T-helper 2 cell treated with Interferon-gamma antibody and Interleukin-4, amounts not matched to agents 100 ng/mL and 5 ng/mL, for 36 hours (primary cell): ENCODE measurements around the gene BBS1. TPM values are rescaled to one million over a fixed set of nuclear protein-coding genes. Genes with fewer than 3 reads are reported as not detected.

Experiments
- intact Hi-C: fragments of 100-400 bp; cut with micrococcal nuclease; formaldehyde crosslinking; loops from one replicate; pipeline ENCODE4 v1.15.1; 2023
- total RNA-seq: library from RNA; stranded (reverse); gene quantifications from 2 replicates; pipeline ENCODE4 v1.2.3, GENCODE V29; 2022

BBS1 gene
- total RNA-seq, 1 donor from 2014 or later = 18.2 TPM

DNA sequence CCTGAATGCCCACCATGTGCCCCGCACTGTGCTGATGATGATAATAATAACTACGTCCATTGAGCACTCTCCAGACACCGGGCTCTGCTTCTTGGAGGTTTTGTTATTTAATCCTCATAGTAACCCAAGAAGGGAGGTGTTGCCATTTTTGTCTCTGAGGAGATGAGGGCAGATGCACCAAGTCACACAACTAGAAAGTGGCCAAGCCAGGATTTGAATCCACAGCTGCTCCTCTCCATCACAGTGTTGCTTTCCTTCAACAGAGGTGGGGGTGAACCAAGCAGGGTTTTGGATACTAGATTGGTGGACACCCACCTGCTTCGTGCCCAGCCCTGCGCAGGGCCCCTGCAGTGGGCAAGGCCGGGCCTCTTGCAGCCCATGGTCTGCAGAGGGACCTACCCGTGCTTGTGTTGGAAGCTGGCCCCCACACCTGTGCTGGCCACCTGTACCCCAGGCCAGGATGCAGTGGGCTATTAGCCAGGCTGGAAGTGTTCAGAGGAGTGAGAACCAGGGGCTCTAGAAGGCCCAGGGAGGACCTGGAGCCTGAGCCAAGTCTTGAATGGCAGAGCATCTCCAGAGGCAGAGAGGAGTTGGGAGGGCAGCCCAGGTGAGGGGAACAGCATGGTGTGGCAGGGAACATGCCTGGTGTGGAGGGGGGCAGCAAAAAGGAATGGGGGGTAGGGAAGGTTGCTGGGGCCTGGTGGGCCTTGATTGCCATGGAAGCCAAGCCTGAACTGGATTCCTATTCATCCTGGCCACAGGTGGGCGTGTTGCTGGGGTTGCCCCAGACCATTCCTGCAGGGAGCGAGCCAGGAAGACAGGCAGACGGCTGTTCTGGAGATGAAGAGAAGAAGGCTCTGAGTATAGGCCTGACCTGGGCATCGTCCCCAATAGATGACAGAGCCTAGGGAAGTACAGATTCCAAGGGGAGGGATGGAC lies 32.9 kb upstream of the BBS1 start:
- intact Hi-C loops = no loop called here

DNA sequence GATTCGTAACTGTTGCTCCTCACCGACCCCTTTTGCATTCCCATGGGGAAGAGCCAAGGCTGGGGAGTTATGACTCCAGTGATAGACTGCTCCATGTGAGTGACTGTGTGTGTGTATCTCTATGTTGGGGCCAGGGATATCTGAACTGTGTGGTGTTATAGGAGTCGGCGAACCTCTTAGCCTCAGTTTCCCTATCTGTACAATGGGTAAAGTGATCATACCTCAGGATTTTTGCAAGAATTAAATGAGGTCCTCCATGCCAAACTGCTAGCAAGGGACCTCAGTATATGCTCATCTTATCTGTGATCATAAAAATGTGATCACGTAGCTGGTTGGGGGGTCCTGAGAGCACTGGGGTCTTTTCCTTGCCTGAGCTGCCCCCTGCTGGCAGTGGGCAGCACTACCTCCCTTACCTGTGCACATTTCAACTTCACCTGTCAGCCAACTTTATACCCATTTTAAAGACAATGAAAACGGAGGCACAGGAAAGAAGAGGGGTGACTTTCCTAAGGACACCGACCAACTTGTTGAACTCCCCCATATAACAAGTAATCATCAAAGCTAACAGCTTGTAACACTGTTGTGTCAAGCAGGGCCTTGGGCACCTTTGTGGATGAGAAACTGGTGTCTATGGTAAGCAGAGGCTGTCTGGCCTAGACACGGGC lies 31.6 kb upstream of the BBS1 start:
- intact Hi-C loops = no loop called here

DNA sequence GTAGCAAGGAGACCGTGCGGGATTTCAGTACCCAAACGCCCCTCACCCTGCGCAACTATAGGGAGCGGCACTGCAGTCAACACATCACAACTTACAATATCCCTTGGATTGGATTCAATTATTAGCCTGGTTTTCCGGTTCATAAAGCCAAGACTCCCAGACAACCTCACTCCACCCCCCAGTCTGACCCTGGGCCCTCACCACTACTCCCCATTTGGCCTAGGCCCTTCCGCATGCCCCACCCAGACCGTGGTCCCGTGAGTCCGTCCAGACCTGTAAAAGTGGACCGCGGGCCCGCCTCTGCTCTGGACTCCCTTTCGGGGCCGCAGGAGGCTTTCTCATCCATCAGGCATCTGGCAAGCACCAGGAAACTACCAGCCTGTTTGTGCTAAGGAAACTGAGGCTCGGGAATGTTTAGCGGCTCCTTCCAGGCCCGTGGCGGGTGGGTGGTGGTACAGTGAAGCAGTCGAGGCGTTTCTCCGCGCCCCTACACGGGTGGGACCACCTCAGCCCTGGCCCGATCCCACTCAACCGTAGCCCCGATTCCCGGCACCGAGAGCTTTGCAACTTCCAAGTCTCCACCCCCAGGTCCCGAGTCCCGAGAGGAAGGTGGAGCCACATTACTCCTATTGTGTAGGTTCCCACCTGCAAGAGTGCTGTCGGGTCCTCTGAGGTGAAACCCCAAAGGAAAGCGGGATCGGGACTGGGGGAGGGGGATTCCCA lies 30.9 kb upstream of the BBS1 start:
- intact Hi-C loops = loop anchor here (1.0 to 5.0 kb wide), 8 partner anchors 13 to 862 kb away; partner anchors contain the start of genes ACTN3, BBS1, PCNX3 and PELI3

DNA sequence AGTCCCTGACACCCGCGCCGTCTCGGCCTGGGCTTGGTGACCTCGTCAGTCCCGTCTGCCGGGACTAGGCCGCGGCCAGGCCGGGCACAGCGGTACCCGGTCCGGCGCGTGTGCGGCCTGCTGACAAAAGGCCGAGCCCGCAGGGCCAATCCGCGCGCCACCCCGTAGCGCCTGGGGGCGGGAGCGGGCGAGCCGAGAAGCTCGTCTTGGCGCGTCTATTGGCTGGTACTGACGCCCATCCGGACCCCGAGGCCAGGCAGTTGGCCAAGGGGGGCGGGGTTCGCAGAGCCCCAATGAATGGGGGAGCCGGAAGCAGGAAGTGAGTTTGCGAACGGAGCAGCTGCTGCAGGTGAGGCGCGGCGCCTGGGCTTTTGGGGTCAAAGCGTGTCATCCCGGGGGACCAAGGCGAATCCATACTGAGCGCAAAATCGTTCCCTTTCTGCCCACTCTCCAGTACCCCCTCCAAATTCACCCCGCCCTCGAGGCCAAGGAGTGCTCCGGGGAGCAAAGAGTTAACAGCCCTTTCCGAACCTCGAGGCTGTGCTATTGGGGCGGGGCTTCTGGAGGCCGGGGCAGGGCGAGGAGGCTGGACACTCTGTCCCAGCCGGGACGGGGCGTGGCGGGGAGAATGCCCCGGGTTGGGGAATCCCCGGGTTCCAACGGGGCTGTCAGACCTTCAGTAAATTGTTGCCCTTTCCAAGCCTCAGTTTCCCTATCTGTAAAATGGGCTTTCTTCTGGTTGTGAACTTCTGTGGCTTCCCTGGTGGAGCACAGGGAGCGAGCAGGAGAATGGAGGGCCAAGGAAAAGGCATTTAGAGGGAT lies 30.1 kb upstream of the BBS1 start, which contains the start of gene DPP3:
DPP3 (plus strand) TSS at position 318 of the 822 bp plus-strand sequence. CDS start 1,767 bp downstream, outside the sequence.
- intact Hi-C loops = loop anchor here (1.0 to 5.0 kb wide), 8 partner anchors 14 to 863 kb away; partner anchors contain the start of genes ACTN3, BBS1, PCNX3 and PELI3

DNA sequence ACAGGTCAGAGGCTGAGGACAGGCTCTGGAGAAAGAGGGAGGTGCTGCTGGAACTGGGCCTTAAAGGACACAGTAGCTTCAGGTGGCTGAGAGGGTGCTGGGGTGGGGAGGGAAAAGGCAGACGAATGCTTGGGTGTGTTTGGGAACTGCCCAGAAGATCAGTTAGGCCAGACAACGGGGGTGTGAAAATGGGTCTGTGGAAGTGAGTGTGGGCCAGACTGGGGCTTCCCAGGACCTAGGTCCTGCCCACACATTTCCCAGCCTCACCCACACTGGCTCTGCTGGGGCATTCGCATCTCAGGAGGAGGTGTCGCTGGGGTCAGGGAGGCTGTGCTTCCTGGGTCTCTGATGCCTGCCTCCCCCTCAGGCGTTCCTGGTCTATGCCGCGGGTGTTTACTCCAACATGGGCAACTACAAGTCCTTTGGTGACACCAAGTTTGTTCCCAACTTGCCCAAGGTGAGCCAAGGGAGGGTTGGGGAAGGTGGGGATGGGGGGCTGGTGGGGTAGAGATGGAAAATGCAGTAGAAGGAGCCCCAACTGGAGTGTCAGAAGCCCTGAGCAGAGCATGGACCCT lies 25.5 kb upstream of the BBS1 start:
- intact Hi-C loops = loop anchor here (5.0 kb wide), 1 partner anchor 868 kb away; the partner anchor contains the start of gene PCNX3

DNA sequence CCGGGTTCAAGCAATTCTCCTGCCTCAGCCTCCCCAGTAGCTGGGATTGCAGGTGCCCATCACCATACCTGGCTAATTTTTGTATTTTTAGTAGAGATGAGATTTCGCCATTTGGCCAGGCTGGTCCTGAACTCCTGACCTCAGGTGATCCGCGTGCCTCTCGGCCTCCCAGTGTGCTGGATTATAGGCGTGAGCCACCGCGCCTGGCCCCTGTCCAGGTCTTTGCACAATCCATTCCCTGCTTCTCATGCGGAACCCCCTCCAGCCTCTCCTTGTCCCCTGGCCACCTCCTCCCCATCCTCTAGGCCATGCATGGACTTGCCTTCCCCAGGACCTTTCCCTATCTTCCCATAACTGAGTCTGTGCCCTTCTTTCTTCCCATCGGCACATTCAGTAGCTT lies 21.5 kb upstream of the BBS1 start:
- intact Hi-C loops = no loop called here

DNA sequence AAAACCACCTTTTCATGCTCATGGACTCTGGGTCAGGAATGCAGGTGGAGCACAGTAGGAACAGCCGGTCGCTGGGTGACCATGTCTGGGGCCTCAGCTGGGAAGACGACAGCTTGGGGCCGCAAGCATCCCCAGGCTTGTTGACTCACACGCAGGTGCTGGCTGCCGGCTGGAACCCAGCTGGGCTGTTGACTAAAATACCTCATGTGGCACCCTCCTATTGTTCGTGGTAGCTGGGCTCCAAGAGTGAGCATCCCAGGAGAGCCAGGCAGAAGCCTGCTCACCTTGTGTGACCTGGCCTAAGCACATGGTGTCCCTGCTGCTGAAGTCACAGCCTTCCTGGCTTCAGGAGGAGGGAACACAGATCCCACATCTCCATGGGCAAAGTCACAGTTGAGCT lies 20.8 kb upstream of the BBS1 start:
- intact Hi-C loops = no loop called here

DNA sequence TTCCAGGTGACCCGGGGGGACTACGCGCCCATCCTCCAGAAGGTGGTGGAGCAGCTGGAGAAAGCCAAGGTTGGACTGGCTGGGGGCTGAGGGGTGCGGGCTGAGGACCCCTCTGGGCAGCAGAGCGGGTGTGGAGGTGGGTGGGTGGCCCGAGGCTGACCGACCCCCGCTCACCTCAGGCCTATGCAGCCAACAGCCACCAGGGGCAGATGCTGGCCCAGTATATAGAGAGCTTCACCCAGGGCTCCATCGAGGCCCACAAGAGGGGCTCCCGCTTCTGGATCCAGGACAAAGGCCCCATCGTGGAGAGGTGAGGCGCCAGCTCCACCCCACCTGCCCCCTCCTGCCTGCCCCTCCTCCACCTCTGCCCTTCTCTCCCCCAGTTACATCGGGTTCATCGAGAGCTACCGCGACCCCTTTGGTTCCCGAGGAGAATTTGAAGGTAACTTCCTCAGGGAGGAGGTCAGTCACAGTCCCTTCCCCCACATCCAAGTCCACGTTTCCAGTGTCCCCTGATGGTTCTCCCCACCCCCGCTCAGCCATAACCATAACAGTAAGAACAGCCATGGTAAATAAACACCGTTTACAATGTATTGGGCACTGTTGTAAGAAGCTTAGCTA lies 19.0 kb upstream of the BBS1 start:
- intact Hi-C loops = no loop called here

DNA sequence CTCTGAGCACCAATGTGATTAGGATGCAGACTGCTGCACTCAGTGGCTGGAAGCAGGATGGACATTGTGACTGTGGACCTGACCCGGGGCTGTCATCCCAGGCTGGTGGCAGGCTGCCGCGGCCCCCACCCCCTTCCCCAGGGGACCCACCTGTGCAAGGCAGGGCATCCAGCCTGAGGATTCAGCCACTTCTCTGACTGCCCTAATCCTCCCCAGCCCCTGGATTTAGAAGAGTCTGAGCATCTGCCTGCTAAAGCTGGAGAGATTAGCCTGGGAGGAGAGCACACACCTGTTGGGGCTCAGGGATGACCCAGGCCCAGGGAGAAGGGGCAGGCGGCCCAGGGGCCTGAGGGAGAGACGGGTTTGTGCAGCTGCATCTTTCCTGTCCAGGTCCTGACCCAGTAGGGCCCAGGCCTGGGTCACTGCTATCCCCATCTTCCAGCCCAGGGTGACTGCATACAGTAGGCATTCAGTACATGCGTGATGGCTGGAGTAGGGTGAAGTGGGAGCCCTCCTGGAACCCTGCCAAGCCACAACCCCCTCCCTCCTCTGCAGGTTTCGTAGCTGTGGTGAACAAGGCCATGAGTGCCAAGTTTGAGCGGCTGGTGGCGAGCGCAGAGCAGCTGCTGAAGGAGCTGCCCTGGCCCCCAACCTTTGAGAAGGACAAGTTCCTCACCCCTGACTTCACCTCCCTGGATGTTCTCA lies 18.1 kb upstream of the BBS1 start:
- intact Hi-C loops = no loop called here

DNA sequence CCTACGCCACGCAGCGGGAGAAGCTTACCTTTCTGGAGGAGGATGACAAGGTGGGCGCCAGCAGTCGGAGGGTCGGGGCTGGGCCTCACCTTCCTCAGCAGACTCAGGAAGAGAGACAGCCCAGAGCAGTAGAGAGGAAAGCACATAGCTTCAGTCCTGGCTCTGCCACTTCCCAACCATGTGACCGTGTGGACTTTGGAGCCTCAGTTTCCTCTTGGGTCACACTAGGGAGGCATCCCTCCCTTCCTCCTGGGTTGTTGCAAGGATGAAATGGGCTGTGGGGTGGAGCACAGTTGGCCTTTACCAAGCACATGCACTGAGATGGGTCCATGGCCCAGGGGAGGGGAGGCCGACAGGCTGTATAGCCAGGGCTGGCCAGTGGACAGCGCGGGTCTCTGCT lies 17.3 kb upstream of the BBS1 start:
- intact Hi-C loops = no loop called here

DNA sequence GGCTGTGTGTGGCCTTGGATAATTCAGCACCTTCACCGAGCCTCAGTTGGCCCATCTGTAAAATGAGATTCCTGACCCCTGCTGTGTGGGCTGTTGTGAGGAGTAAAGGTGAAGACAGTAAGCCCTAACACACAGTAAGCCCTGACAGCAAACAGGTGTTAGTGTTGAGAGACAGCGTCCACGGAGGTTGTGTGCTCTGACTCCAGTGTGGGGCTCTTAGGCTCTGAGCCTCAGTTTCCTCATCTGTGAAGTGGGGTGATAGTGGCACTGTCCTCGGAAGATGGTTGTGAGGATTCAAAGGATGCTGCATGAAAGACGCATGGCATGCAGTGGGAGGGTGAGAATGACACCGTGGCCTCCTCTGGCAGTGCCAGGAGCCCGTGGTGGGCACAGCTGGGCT lies 16.0 kb upstream of the BBS1 start:
- intact Hi-C loops = no loop called here

DNA sequence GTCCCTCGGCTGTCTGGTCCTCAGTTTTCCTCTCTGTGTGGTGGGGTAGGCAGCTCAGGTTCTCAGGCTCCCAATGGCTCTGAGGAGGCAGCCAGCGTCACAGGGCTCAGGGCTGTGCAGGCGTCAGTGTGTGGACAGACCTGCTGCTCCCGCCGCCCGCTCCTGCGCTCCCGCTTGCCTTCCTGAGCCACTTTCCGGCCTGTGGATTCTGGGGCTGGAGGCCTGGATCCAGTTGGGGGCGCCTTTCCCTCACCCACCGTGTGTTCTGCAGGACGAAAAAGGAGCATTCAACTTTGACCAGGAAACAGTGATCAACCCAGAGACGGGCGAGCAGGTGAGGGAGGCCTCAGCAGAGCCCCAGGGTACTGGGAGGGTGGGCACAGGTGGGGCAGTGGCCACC lies 15.5 kb upstream of the BBS1 start:
- intact Hi-C loops = no loop called here

DNA sequence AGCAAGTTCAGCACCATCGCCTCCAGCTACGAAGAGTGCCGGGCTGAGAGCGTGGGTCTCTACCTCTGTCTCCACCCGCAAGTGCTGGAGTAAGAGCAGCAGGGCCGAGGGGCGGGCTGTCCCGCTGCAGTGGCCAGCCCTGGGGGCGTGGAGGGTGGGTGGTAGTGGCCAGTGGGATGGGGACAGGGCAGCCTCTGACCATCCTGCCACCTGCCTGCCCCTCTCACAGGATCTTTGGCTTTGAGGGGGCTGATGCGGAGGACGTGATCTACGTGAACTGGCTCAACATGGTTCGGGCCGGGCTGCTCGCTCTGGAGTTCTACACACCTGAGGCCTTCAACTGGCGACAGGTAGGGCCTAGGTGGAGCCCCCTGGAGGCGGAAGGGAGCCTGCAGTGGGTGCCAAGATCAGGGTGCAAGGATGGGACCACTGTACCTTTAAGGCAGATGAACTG lies 15.0 kb upstream of the BBS1 start:
- intact Hi-C loops = no loop called here

DNA sequence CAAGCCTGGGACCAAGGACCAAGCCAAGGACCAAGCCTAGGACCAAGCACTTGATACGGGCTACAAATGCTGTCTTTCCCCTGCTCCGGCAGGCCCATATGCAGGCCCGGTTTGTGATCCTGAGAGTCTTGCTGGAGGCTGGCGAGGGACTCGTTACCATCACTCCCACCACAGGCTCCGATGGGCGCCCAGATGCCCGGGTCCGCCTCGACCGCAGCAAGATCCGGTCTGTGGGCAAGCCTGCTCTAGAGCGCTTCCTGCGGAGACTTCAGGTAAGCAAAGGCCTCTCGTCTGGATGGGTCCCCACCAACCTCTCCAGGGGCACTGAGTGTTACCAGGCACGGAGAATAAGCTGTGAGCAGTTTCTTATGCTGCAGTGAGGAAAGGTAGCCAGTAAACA lies 13.2 kb upstream of the BBS1 start:
- intact Hi-C loops = no loop called here

DNA sequence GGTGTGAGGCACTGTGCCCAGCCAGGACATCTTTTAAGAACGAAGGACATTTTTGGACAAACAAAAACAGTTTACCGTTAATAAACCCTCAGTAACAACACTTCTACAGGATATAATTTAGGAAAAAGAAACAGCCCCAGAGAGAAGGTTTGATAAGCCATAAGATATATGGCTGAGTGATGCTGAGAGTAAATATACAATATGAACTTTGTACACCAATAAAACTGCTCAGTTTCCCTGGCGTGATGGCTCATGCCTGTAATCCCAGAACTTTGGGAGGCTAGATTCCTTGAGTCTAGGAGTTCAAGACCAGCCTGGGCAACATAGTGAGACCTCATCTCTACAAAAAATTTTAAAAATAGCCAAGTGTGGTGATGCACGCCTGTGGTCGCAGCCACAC lies 11.9 kb upstream of the BBS1 start:
- intact Hi-C loops = no loop called here

DNA sequence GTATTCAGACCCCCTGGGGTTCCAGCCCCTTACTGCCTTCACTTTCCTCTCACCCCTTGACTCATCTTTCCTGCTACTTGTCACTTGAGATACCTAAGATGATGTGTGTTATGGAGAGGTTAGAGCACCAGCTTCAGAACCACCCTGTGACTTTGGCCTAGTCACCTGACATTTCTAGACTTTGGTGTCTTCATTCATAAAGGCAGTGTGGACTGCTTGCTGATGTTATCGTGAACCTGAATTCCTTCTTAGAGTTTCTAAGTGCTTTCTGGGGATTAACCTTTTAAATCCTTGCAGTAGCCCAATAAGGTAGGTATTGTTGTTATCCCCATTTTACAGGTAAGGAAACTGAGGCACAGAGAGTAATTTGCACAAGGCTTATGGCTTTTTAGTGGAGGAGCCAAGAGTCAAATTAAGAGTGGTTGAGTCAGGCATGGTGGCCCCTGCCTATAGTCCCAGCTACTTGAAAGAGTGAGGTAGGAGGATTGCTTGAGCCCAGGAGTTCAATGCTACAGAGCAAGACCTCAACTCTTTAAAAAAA lies 5.1 kb upstream of the BBS1 start:
- intact Hi-C loops = no loop called here

DNA sequence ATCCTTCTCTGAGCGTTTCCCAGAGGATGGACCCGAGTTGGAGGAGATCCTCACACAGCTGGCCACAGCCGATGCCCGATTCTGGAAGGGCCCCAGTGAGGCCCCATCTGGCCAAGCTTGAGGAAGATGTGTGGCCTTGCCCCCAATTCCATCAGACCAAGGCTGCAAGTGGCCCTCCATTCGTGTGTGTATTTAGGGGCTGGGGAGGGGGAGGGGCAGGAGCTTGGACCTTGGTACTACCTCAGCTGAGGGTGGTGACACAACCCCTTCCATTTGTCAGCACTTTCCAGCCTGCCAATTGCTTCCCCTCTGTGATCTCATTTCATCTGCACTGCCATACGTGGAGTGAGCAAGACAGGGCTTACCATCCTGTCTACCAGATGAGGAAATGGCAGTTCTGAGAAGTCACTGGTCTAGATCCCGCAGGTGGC lies 1.3 kb upstream of the BBS1 start:
- intact Hi-C loops = no loop called here

DNA sequence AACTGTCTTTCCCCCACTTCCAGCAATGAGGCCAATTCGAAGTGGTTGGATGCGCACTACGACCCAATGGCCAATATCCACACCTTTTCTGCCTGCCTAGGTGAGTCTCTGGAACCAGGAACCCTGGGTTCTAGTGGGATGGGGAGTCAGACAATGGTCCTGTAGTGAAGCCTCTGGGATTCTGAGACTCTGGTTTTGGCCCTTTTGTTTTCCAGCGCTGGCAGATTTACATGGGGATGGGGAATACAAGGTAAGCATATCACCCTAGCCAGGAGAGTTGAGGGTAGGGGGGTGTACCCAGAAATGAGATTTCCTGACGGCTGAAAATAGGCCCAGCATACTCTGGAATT lies 530 bp downstream of the BBS1 start:
- intact Hi-C loops = loop anchor here (1.0 kb wide), 1 partner anchor 31 kb away; the partner anchor contains the start of gene DPP3

DNA sequence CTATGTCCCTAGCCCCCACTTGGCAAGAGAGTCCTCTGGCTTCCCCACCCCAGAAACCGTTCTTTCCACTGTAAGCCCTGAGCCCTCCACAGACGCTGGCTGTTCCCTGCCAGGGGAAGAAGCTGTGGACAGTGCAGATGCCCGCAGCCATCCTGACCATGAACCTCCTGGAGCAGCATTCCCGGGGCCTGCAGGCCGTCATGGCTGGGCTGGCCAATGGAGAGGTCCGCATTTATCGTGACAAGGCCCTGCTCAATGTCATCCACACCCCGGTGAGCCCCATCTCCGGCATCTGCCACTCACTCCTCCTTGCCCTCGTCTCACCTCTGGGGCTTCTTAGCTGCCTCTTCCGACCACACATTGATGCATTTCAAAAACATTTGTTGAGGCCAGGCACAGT lies 13.2 kb downstream of the BBS1 start:
- intact Hi-C loops = no loop called here
